ENCODE data around the gene MCL1.
"Not testable (repeated sequence)": the region's sequence is repeated elsewhere in the genome, so short reads cannot be mapped to it uniquely, and the experiment has no call there.

DNA sequence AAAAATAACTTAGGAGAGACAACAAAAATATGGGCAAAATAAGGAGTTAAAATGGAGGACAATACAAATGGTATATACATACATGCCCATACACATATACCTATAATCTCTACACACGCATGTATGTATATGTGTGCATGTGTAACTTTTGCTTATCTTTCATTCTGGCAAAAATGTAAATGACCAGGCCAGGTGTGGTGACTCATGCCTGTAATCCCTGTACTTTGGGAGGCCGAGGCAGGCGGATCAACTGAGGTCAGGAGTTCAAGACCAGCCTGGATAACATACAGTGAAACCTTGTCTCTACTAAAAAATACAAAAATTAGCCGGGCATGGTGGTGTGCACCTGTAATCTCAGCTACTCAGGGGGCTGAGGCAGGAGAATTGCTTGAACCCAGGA, 18.9 kb upstream of the MCL1 start:
- not testable (repeated sequence) for TF ChIP-seq POLR2A (IDR thresholded peaks at IDR 0.05)
- TF ChIP-seq, protein P1, sequence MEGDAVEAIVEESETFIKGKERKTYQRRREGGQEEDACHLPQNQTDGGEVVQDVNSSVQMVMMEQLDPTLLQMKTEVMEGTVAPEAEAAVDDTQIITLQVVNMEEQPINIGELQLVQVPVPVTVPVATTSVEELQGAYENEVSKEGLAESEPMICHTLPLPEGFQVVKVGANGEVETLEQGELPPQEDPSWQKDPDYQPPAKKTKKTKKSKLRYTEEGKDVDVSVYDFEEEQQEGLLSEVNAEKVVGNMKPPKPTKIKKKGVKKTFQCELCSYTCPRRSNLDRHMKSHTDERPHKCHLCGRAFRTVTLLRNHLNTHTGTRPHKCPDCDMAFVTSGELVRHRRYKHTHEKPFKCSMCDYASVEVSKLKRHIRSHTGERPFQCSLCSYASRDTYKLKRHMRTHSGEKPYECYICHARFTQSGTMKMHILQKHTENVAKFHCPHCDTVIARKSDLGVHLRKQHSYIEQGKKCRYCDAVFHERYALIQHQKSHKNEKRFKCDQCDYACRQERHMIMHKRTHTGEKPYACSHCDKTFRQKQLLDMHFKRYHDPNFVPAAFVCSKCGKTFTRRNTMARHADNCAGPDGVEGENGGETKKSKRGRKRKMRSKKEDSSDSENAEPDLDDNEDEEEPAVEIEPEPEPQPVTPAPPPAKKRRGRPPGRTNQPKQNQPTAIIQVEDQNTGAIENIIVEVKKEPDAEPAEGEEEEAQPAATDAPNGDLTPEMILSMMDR (IDR thresholded peaks at IDR 0.05) = not testable (repeated sequence)

Measured in prostate gland (tissue), 2 donors.